Activated B cell treated with CpG ODN at 0.5 μM for 24 hours (primary cell): Measurements from ENCODE around the gene SNW1. TPM values are rescaled to one million over a fixed set of nuclear protein-coding genes. Genes with fewer than 3 reads are reported as not detected.

Experiments
- ATAC-seq: fragments of 200-7000 bp; cut with Tn5 transposase; one replicate; pipeline ENCODE4 v1.10.0; 2021; ENCODE audit warnings: low read depth, mild to moderate bottlenecking, moderate library complexity
- CTCF ChIA-PET: fragments of 350-600 bp; sonication (Branson Sonifier 250); formaldehyde crosslinking; loops from one replicate; lab custom pipeline; 2021; ENCODE audit warnings: antibody characterized with exemption; lab: Charles Lee
- POLR2A ChIA-PET: fragments of 350-600 bp; sonication (Branson Sonifier 250); formaldehyde crosslinking; loops from one replicate; lab custom pipeline; 2021; ENCODE audit warnings: antibody characterized with exemption; lab: Charles Lee
- DNase-seq: peaks from one replicate; pipeline ENCODE4 v3.0.0; 2022
- H3K27ac Mint-ChIP-seq: one replicate; pipeline ENCODE4 v1.8.0; 2020; ENCODE audit warnings: mixed read lengths
- H3K27me3 Mint-ChIP-seq: one replicate; pipeline ENCODE4 v1.8.0; 2021; ENCODE audit warnings: mixed read lengths
- H3K36me3 Mint-ChIP-seq: one replicate; pipeline ENCODE4 v1.8.0; 2021; ENCODE audit warnings: low read depth, mixed read lengths
- H3K4me1 Mint-ChIP-seq: one replicate; pipeline ENCODE4 v1.8.0; 2021; ENCODE audit warnings: mixed read lengths
- H3K4me3 Mint-ChIP-seq: one replicate; pipeline ENCODE4 v1.8.0; 2020; ENCODE audit warnings: mild to moderate bottlenecking, mixed read lengths
- H3K9me3 Mint-ChIP-seq: one replicate; pipeline ENCODE4 v1.8.0; 2020; ENCODE audit warnings: mixed read lengths
- CTCF ChIP-seq: fragments of 200-600 bp; IDR thresholded peaks from one replicate; pipeline ENCODE4 v1.8.0; 2022; ENCODE audit warnings: antibody characterized with exemption, mild to moderate bottlenecking
- intact Hi-C: fragments of 100-400 bp; cut with micrococcal nuclease; formaldehyde crosslinking; loops from one replicate; pipeline ENCODE4 v1.15.1; 2024
- total RNA-seq: library from RNA; stranded (reverse); gene quantifications from 2 replicates; pipeline ENCODE4 v1.2.3, GENCODE V29; 2022

The SNW1 gene
- total RNA-seq, 1 donor from 2014 or later: 89.3 TPM

GRCh38 chr14:77722301-77722700 is 38.7 kb downstream of the SNW1 start:
- POLR2A ChIA-PET: interaction anchor here (0.5 kb wide), 1 partner anchor 10 kb away, joined by 3 read pairs; no protein-coding TSS in a partner anchor
- ATAC-seq: no peak

GRCh38 chr14:77721437-77721836 is 39.5 kb downstream of the SNW1 start:
- POLR2A ChIA-PET: no interaction called here
- no peaks in the 10 kb centered on the region for H3K9me3 Mint-ChIP-seq
- H3K27me3 Mint-ChIP-seq: no peaks in the 10 kb centered on the region
- no peak overlapping the region for H3K4me3 Mint-ChIP-seq
- no peak for DNase-seq
- no peak for ATAC-seq
- no peak for TF ChIP-seq CTCF
- intact Hi-C loops: no loop called here
- peaks cover 85% of the 10 kb centered on the region for H3K36me3 Mint-ChIP-seq
- H3K27ac Mint-ChIP-seq: no peak overlapping the region
- CTCF ChIA-PET: no interaction called here
- H3K4me1 Mint-ChIP-seq: no peaks in the 10 kb centered on the region

More at GRCh38 chr14:77722301-77722700, 38.7 kb downstream of the SNW1 start:
- Mint-ChIP-seq H3K36me3 (peaks cover 88% of the 10 kb centered on the region), H3K4me1 (no peaks in the 10 kb centered on the region), H3K4me3 (no peak overlapping the region), H3K9me3 (no peaks in the 10 kb centered on the region), H3K27me3 (no peaks in the 10 kb centered on the region), H3K27ac (no peak overlapping the region)
- DNase-seq: no peak
- CTCF ChIA-PET: no interaction called here
- TF ChIP-seq CTCF: no peak
- intact Hi-C loops: no loop called here

- Mint-ChIP-seq H3K36me3 (peaks cover 88% of the 10 kb centered on the region), H3K27me3 (no peaks in the 10 kb centered on the region), H3K27ac (no peak overlapping the region), H3K9me3 (no peaks in the 10 kb centered on the region), H3K4me1 (peaks cover 3% of the 10 kb centered on the region), H3K4me3 (no peak overlapping the region)
- POLR2A ChIA-PET: interaction anchor here (1.2 kb wide), 1 partner anchor 43 kb away, joined by 10 read pairs; the partner anchor contains the start of gene SNW1
- no peak for DNase-seq
- intact Hi-C loops: no loop called here
- TF ChIP-seq CTCF: no peak
- ATAC-seq: no peak
- CTCF ChIA-PET: no interaction called here
Observed at GRCh38 chr14:77717608-77718305, 43.2 kb downstream of the SNW1 start.

GRCh38 chr14:77714926-77715325 is 46.0 kb downstream of the SNW1 start:
- ChIA-PET POLR2A (no interaction called here), CTCF (no interaction called here)
- ATAC-seq: no peak

More at GRCh38 chr14:77714926-77715325, 46.0 kb downstream of the SNW1 start:
- no peaks in the 10 kb centered on the region for H3K27me3 Mint-ChIP-seq
- DNase-seq: no peak
- H3K9me3 Mint-ChIP-seq: no peaks in the 10 kb centered on the region
- TF ChIP-seq CTCF: no peak
- H3K4me1 Mint-ChIP-seq: peaks cover 14% of the 10 kb centered on the region
- intact Hi-C loops: no loop called here
- H3K4me3 Mint-ChIP-seq: no peak overlapping the region
- H3K27ac Mint-ChIP-seq: no peak overlapping the region
- H3K36me3 Mint-ChIP-seq: peaks cover 83% of the 10 kb centered on the region
